Psoas muscle (tissue), 8 donors: ENCODE measurements around the gene RAB3C. TPM values are rescaled to one million over a fixed set of nuclear protein-coding genes. Genes with fewer than 3 reads are reported as not detected.
A peak's percentile ranks its signal among the peaks of the same experiment; 100 is the strongest.

Source experiments
- ATAC-seq, 4 donors: fragments of 200-7000 bp; cut with Tn5 transposase; one replicate each; pipeline ENCODE4 v1.9.1; 2020; ENCODE audit warnings: moderate library complexity in 3 of 4, mild to moderate bottlenecking in 2 of 4
- DNase-seq, 2 donors: peaks; one replicate each; pipeline ENCODE4 v3.0.0-alpha.2; 2020
- H3K27ac ChIP-seq: fragments of 200-600 bp; one replicate; pipeline ENCODE4 v1.8.0; 2022
- H3K27me3 ChIP-seq, 3 donors: fragments of 200-600 bp in 1 of 3; one replicate each; pipeline versions ENCODE4 v1.6.1 to v1.8.0; 2013 to 2022; ENCODE audit warnings: low read length in 2 of 3, mild to moderate bottlenecking in 2 of 3, moderate library complexity in 1 of 3; ENCODE audit not compliant: insufficient read depth in 3 of 3
- H3K36me3 ChIP-seq, 2 donors: fragments of 200-600 bp in 1 of 2; one replicate each; pipeline versions ENCODE4 v1.6.1 to v1.8.0; 2013 to 2022; ENCODE audit warnings: low read depth in 1 of 2, mild to moderate bottlenecking in 1 of 2, moderate library complexity in 1 of 2; ENCODE audit not compliant: insufficient read depth in 1 of 2
- H3K4me1 ChIP-seq: fragments of 200-600 bp; one replicate; pipeline ENCODE4 v1.8.0; 2022
- H3K4me3 ChIP-seq: fragments of 200-600 bp; one replicate; pipeline ENCODE4 v1.8.0; 2022; ENCODE audit warnings: mild to moderate bottlenecking
- H3K9me3 ChIP-seq: fragments of 200-600 bp; one replicate; pipeline ENCODE4 v1.8.0; 2022
- WGBS, 3 donors: extraction: QIAGEN DNeasy Blood & Tissue Kit; methylation state at CpG; one replicate each; pipeline versions ENCODE4 v1.1.6 to v1.1.7; 2013; 5-methylcytosine and 5-hydroxymethylcytosine counted together
- intact Hi-C, 2 donors: fragments of 100-400 bp; cut with DNase I; formaldehyde crosslinking; loops; one replicate each; pipeline versions ENCODE4 v1.11.0 to v1.14.2; 2022
- polyA plus RNA-seq, 3 donors: library from polyadenylated mRNA; stranded (reverse); fragments of 200-250 nt; gene quantifications; one replicate each; pipeline ENCODE4 v1.2.3, GENCODE V29; 2013
- total RNA-seq, 4 donors: library from RNA; stranded (reverse); fragmentation: NEBNext Ultra II Directional in 2 of 4; extraction: Animal tissue kit (Norgen Biotek cat#: 25700) in 2 of 4; gene quantifications; one replicate each; pipeline versions ENCODE4 v1.2.1 to v1.2.4, GENCODE V29; 2021 to 2023
- TF ChIP-seq, protein P1 (sequence below): fragments of 200-600 bp; IDR thresholded peaks from one replicate; pipeline ENCODE4 v1.8.0; 2022; ENCODE audit warnings: antibody characterized with exemption
- donor health status: healthy with polysubstance abuse.
- donor health status: DM: no; HTN: no; CAD: no; lungs with moderate emphysema.
- donor health status: Bipolar disorder and iron deficiency.
- donor health status: healthy.
- donor health status: DM: yes; HTN: yes; CAD: no.
- donor health status: DM: no; HTN: no; CAD: no.
- donor health status: DM: no; HTN: no; CAD: no.
- donor health status: DM: yes; HTN: yes; CAD: no.

Gene RAB3C
- total and polyA plus RNA-seq, 7 donors, result 0.16 to 2.2 (median 0.62) TPM

DNA sequence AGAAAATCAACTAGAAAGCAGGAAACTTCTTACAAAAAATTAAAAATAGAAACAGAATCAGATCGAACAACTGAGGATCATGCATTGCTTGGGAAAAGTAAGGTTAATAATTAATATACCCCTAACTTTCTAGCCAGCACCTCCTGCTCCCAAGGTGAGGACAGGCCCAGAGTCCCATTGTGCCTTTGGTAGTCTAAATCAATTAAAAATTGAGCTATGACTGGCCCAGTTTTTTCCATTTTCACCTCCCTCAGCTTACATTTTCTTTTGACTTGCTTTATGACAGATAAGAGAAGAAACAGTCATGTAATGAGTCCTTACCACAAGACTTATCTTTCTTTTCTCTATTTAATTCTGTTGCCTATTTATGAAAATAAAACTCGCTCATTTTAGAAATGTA, 182.2 kb downstream of the RAB3C start:
- TF ChIP-seq, protein P1, sequence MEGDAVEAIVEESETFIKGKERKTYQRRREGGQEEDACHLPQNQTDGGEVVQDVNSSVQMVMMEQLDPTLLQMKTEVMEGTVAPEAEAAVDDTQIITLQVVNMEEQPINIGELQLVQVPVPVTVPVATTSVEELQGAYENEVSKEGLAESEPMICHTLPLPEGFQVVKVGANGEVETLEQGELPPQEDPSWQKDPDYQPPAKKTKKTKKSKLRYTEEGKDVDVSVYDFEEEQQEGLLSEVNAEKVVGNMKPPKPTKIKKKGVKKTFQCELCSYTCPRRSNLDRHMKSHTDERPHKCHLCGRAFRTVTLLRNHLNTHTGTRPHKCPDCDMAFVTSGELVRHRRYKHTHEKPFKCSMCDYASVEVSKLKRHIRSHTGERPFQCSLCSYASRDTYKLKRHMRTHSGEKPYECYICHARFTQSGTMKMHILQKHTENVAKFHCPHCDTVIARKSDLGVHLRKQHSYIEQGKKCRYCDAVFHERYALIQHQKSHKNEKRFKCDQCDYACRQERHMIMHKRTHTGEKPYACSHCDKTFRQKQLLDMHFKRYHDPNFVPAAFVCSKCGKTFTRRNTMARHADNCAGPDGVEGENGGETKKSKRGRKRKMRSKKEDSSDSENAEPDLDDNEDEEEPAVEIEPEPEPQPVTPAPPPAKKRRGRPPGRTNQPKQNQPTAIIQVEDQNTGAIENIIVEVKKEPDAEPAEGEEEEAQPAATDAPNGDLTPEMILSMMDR, result no peak
- no peaks in the 10 kb centered on the region for H3K4me1 ChIP-seq
- intact Hi-C loops, result no loop called here
- H3K27me3 ChIP-seq, result no peaks in the 10 kb centered on the region
- no peak for ATAC-seq
- no peak for DNase-seq
- no peaks in the 10 kb centered on the region for H3K36me3 ChIP-seq
- H3K4me3 ChIP-seq, result no peak overlapping the region
- no peak overlapping the region for H3K27ac ChIP-seq
- H3K9me3 ChIP-seq, result no peaks in the 10 kb centered on the region
- 86 to 89% (median 87%) methylated on average over 2 of the region's 2 CpGs for WGBS, 3 donors

DNA sequence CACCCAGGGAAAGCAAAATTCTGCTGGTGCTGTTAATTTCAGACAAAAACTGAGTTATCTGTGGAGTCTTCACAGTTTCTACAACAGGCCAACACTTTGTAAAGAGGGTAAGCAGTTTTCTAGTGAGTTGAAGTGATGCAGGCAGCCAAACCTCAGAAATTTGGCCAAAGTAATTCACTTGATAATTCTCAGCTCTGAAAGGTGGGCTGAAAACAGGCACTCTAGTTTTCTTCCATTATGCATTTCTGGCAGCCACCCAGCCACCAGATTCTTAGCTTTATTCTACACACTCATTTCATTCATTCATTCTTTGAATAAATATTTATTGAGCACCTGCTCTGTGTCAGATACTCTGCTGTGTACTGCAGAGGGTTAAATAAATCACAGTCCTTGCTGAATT, 184.2 kb downstream of the RAB3C start:
- no peaks in the 10 kb centered on the region for H3K9me3 ChIP-seq
- intact Hi-C loops, result no loop called here

DNA sequence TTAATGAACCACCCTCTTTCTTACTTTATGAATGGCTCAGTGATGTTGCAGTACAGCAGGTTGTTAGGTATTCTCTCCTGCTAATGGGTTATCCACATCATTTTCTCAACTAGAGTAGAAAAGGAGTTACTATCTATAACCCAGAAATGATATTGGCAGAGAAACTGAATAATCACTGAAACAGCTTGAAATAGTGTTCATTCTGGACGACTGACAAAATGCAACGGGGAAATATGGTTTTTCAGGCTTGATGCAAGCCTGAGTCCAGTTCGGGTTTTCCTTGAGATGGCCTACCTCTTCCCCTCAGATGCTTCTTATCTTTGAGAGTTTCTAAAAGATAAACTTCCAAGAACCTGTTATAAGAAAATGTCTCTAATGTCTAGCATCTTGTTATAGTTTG, 187.3 kb downstream of the RAB3C start:
- no peak for ATAC-seq
- 57 to 61% (median 58%) methylated on average over 3 of the region's 3 CpGs for WGBS, 3 donors

More for the DNA sequence above, 184.2 kb downstream of the RAB3C start:
- Histone ChIP-seq H3K27me3 (no peaks in the 10 kb centered on the region), H3K4me3 (no peak overlapping the region), H3K36me3 (no peaks in the 10 kb centered on the region), H3K4me1 (no peaks in the 10 kb centered on the region), H3K27ac (no peak overlapping the region)
- TF ChIP-seq, protein P1, result no peak
- ATAC-seq, result no peak
- no peak for DNase-seq

DNA sequence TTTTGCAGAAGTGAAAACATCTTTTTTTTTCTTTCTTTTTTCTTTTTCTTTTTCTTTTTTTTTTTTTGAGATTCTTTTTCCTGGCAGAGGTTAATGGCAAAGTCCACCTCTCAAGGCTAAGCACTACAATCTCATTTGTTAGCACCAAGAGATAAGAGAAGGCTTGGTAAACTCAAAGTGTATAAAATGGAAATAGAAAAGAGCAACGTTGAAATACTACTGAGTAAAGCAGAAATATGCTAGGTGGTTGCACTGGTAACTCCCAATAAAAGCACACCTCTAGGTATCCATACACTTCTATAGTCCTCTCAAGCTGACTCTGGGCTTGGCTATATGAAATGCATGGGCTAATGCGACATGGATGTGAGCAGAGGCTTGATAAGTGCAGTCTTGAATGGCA, 188.9 kb downstream of the RAB3C start:
- Histone ChIP-seq H3K27me3 (no peaks in the 10 kb centered on the region), H3K27ac (no peak overlapping the region), H3K9me3 (no peaks in the 10 kb centered on the region), H3K4me1 (no peaks in the 10 kb centered on the region), H3K36me3 (no peaks in the 10 kb centered on the region), H3K4me3 (no peak overlapping the region)
- TF ChIP-seq, protein P1, result no peak
- intact Hi-C loops, result no loop called here
- DNase-seq (no peak), ATAC-seq (no peak)
- 81 to 85% (median 84%) methylated on average over 2 of the region's 2 CpGs for WGBS, 3 donors

More for the DNA sequence above, 187.3 kb downstream of the RAB3C start:
- intact Hi-C loops, result no loop called here
- TF ChIP-seq, protein P1, result no peak
- Histone ChIP-seq H3K4me3 (no peak overlapping the region), H3K9me3 (no peaks in the 10 kb centered on the region), H3K27me3 (no peaks in the 10 kb centered on the region), H3K36me3 (no peaks in the 10 kb centered on the region), H3K27ac (no peak overlapping the region), H3K4me1 (no peaks in the 10 kb centered on the region)
- DNase-seq, result no peak

DNA sequence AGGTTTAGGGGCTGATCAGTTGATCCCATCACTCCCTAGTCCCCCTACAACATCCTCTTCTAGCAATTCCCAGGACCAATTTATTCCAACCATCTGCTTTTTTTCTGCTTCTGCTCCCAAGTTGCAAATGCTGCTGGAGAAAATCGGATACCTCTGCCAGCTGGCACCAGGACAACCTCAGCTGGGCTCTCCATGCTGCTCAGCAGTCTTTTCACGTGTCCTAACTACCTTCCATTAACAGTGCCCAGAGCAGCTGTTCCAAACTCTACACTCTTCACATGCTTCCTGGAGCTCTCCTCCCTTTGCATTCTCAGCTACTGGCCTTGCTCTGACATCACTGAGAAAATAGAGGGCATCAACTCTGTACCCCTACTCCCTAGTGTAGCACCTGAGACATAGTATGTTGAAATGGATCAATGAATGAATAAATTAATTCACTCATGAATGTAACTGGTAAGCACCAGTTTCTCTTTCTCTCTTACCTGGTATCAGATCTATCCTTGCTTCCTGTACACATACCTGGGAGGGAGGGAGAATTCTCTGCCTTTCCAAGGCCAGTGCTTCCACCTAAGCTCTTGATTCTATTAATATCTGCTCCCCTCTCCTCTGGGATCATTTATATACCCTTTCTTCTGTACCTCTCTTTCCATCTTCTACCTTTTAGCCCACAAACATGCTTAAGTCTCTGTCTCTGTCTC, 191.0 kb downstream of the RAB3C start:
- intact Hi-C loops, result no loop called here
- peak in 1 of 2 donors; percentile 41 for DNase-seq
- H3K27ac ChIP-seq, result no peak overlapping the region
- no peaks in the 10 kb centered on the region for H3K27me3 ChIP-seq
- whole genome bisulfite sequencing, 3 donors, result 0 to 5% (median 3%) methylated on average over 2 of the region's 2 CpGs
- no peak overlapping the region for H3K4me3 ChIP-seq
- H3K4me1 ChIP-seq, result no peaks in the 10 kb centered on the region
- TF ChIP-seq, protein P1, result no peak
- H3K36me3 ChIP-seq, result no peaks in the 10 kb centered on the region
- no peaks in the 10 kb centered on the region for H3K9me3 ChIP-seq
- ATAC-seq, result no peak
